Naive thymus-derived CD8-positive, alpha-beta T cell (primary cell): ENCODE results near the gene PDIA4. TPM values are rescaled to one million over a fixed set of nuclear protein-coding genes. Genes with fewer than 3 reads are reported as not detected.

Experiments
- ATAC-seq, 2 donors: fragments of 150-1000 bp; cut with Tn5 transposase in 1 of 2; sonication (Bioruptor Pico), chemical (Tn5 transposase) in 1 of 2; 1 replicate in 1 of 2; 2 replicates in 1 of 2; pipeline ENCODE4 v1.10.0; 2021; ENCODE audit warnings: mild to moderate bottlenecking in 2 of 2, moderate library complexity in 2 of 2
- POLR2A ChIA-PET: fragments of 350-600 bp; sonication (Branson Sonifier 250); formaldehyde crosslinking; loops from one replicate; lab custom pipeline; 2021; ENCODE audit warnings: antibody characterized with exemption; lab: Charles Lee
- DNase-seq, 10 donors: peaks; one replicate each; pipeline versions ENCODE4 v3.0.0 to v3.0.0-alpha.2; 2020 to 2022
- H3K27ac Mint-ChIP-seq, 10 donors: one replicate each; pipeline ENCODE4 v1.8.0; 2020 to 2022; ENCODE audit warnings: mild to moderate bottlenecking in 10 of 10, mixed read lengths in 10 of 10, moderate library complexity in 4 of 10, inconsistent platforms in 1 of 10
- H3K27me3 Mint-ChIP-seq, 5 donors: one replicate each; pipeline ENCODE4 v1.8.0; 2021 to 2022; ENCODE audit warnings: mixed read lengths in 5 of 5
- H3K36me3 Mint-ChIP-seq, 3 donors: one replicate each; pipeline ENCODE4 v1.8.0; 2020 to 2022; ENCODE audit warnings: mixed read lengths in 3 of 3, mild to moderate bottlenecking in 2 of 3, inconsistent platforms in 1 of 3
- H3K4me1 Mint-ChIP-seq, 4 donors: one replicate each; pipeline ENCODE4 v1.8.0; 2021 to 2022; ENCODE audit warnings: mixed read lengths in 4 of 4
- H3K4me3 Mint-ChIP-seq, 10 donors: one replicate each; pipeline ENCODE4 v1.8.0; 2020 to 2022; ENCODE audit warnings: mild to moderate bottlenecking in 10 of 10, mixed read lengths in 10 of 10, moderate library complexity in 6 of 10, inconsistent platforms in 1 of 10
- H3K9me3 Mint-ChIP-seq, 9 donors: one replicate each; pipeline ENCODE4 v1.8.0; 2020 to 2022; ENCODE audit warnings: mixed read lengths in 9 of 9, mild to moderate bottlenecking in 3 of 9, inconsistent platforms in 1 of 9, moderate library complexity in 1 of 9
- polyA plus RNA-seq, 3 donors: library from polyadenylated mRNA; unstranded; fragments of 300-500 nt; fragmentation: Illumina TruSeq; gene quantifications; one replicate each; pipeline ENCODE4 v1.2.3, GENCODE V29; 2021
- total RNA-seq, 8 experiments: library from RNA in 2 of 8; stranded (reverse) in 2 of 8; gene quantifications; one replicate each; pipeline ENCODE4 v1.2.3 and lab custom pipeline; 2021 to 2026

Gene PDIA4
- total and polyA plus RNA-seq, 5 experiments from 2014 or later, result 43.2 to 94.0 (median 80.3) TPM

DNA sequence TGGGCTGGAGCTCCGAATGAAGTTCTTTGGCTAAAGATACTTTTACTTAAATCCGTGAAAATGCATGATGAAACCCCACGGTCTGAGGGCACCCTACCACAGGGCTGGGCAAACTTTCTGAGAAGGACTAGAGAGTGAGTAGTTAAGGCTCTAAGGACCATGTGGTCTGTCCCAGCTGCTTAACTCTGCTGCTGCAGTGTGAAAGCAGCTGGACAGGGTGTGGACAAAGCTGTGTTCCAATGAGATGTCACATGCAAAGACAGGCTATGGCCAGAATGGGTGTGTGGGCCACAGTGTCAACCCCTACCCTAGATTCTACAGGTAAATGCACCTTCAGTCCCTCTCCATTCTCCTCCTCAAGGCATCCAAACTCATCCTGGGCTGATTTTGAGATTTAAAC, 18.8 kb downstream of the PDIA4 start:
- POLR2A ChIA-PET, result interaction anchor here (0.5 kb wide), 1 partner anchor 47 kb away, joined by 3 read pairs; no protein-coding TSS in a partner anchor
- Mint-ChIP-seq H3K9me3 (no peaks in the 10 kb centered on the region), H3K4me1 (peaks cover 4 to 16% (median 10%) of the 10 kb centered on the region in 4 donors), H3K27me3 (no peaks in the 10 kb centered on the region), H3K36me3 (peaks cover 0 to 78% (median 7%) of the 10 kb centered on the region in 3 donors), H3K4me3 (no peak overlapping the region), H3K27ac (peak overlapping the region in 4 of 10 donors; percentile 27 to 57 (median 46))
- DNase-seq, result no peak
- no peak for ATAC-seq

DNA sequence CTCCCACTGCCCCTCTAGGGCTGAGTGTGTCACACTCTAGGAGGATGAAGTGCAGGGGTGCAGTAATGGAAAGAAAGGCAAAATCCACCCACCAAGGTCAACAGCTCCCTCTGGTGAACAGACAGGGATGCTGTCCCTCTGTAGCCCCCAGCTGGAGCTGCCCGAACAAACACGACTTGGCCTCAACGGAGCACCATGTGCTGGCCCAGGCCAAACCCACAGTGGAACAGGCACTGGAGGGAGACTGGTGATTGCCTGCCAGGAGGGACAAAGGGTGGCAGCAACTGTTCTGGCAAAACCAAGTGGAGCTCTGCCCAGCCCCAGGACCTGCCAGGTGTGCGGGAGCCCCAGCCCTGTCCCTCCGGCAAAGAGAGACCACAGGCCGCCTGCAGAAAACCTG, 20.7 kb downstream of the PDIA4 start:
- DNase-seq (no peak), ATAC-seq (no peak)
- Mint-ChIP-seq H3K27ac (peak overlapping the region in 2 of 10 donors; percentile 21 to 35), H3K36me3 (peaks cover 0 to 80% (median 4%) of the 10 kb centered on the region in 3 donors), H3K4me1 (peaks cover 4 to 12% (median 8%) of the 10 kb centered on the region in 4 donors), H3K4me3 (no peak overlapping the region), H3K9me3 (no peaks in the 10 kb centered on the region), H3K27me3 (no peaks in the 10 kb centered on the region)
- POLR2A ChIA-PET, result interaction anchor here (1.4 kb wide), 1 partner anchor 58 kb away, joined by 9 read pairs; no protein-coding TSS in a partner anchor

DNA sequence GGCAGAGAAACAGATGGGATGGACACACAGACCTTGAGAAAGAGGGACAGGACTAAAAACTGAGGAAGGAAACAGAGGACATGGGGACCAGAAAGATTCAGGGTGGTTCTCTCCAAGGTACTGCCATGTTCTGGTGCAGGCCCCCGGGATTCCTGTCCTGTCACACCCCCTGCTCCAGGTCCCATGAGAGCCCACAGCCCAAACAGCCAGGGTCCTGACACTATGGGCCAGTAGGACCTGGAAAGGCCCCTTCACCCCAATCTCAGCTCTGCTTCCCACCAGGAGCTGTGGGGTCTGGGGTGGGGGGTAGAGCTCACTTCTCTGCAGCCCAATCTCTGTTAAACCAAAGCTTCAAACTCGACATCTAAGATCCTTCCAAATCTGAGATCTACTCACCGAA, 21.2 kb downstream of the PDIA4 start:
- DNase-seq (no peak), ATAC-seq (no peak)
- Mint-ChIP-seq H3K27me3 (no peaks in the 10 kb centered on the region), H3K9me3 (no peaks in the 10 kb centered on the region), H3K36me3 (peaks cover 0 to 79% (median 4%) of the 10 kb centered on the region in 3 donors), H3K4me1 (peaks cover 4 to 10% (median 7%) of the 10 kb centered on the region in 4 donors), H3K4me3 (no peak overlapping the region), H3K27ac (peak overlapping the region in 5 of 10 donors; percentile 21 to 76 (median 35))
- POLR2A ChIA-PET, result interaction anchor here (1.4 kb wide), 1 partner anchor 58 kb away, joined by 9 read pairs; no protein-coding TSS in a partner anchor

DNA sequence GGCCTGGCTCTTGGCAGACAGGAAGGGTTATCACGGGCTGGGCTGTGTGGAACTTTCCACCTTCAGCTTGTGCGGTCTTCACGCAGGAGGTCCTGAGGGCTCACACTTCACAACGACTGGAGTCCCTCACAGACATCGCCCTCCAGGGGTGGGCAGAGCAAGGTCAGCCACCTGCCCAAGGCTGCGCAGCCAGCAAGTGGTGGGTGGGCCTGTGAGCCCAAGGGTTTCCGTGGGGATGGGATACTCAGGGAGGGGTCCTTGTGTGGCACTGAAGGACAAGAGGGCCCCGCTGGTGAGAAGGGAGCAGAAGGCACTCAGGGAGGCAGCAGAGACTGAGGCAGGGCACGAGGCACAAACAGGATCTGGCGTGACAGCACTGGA, 22.0 kb downstream of the PDIA4 start:
- ATAC-seq (peak in 1 of 2 donors; percentile 10), DNase-seq (no peak)
- Mint-ChIP-seq H3K4me1 (peaks cover 4 to 9% (median 7%) of the 10 kb centered on the region in 4 donors), H3K9me3 (no peaks in the 10 kb centered on the region), H3K4me3 (no peak overlapping the region), H3K36me3 (peaks cover 0 to 71% (median 4%) of the 10 kb centered on the region in 3 donors), H3K27ac (peak overlapping the region in 4 of 10 donors; percentile 37 to 76 (median 53)), H3K27me3 (no peaks in the 10 kb centered on the region)
- POLR2A ChIA-PET, result interaction anchor here (1.2 to 1.7 kb wide), 3 partner anchors 19 to 60 kb away, joined by 3 to 12 read pairs (median 6); no protein-coding TSS in a partner anchor

DNA sequence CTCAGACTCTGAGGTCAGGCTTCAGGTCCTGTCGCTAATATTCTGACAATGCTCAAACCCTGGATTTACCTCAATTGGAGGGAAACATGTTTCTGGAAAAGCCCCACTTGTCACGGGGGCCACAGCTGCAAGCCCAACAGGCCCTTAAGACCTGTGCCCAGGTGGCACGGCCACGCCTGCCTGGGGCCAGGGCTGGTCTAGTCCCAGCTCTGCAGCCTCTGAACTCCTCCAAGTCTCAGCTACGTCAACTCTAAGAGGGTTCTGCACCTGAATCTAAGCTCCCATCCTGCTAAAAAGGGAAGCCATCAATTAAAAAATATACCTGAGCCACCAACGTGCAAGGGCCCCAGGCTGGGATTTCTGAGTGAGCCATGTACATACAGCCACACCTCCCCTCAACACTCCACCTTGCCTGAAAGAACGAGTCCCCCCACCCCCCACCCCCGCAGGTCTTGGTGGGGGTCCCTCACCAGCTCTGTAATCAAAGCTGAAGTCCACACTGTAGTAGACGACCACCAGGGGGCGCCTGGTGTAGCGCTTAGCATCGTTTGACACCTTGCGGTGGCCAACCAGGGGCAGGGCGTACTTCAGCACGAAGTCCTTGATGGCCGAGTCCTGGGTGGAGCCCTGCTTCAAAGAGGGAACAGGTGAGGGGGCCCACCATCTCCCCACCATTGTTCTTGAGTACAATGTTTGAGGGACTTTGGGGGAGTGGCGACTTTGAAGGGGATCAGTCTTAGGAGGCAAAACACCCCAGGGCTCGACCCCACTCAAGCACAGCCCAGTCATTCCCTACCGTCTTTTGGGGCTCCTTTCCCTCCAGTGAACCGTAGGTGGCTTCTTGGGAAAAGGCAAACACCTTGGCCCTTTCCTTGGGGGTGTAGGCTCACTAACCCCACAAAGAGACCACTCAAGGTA, 22.6 kb downstream of the PDIA4 start:
- H3K27ac Mint-ChIP-seq, result peak overlapping the region in 9 of 10 donors; percentile 7 to 88 (median 72)
- no peak overlapping the region for H3K4me3 Mint-ChIP-seq
- POLR2A ChIA-PET, result interaction anchor here (0.5 to 1.7 kb wide), 11 partner anchors 15 to 120 kb away, joined by 3 to 12 read pairs (median 3); partner anchors contain the start of genes ZNF425 and ZNF786

DNA sequence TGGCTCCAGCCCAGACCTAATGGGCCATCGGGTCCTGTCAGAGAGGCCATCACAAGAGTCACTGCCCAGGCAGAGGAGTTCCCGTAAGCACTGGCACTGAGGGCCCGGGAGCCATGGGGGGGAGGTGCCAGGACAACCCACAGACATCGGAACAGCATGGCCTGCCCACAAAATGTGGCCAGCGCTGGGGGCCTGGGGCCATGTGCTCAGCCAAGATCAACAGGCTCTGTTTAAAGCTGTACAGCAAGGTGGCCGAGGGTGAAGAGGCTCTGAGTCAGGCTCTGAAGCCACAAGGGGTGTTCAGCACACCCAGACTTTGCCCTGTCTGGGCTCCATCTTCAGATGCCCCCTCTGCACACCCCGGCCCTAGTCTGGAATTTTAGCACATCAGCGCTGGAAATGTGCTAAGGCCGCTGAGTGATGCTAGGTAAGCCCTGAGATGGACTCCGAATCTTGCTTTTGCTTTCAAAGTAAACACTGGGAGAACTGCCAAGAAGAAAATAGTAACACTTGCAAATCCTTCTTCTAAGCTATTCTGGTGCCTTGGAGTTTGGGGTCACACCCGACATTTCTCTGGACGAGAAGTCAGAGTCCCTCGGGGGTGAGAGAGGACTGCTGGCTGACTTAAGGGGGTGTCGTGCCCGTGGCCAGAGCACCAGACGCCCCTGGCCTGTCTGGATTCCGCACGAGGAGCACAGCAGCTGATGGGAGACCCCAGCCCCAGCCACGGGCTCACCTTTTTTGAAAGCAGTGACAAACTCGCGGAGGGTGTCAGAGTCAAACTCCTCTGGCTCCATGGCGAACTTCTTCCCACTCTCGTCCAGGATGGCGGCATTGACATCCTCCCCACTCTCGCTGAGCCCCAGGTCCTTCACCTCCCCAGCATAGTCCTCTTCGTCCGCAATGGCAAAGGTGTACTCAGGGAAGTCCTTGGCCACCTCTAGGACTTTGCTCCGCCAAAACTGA, 23.6 kb downstream of the PDIA4 start:
- POLR2A ChIA-PET, result interaction anchor here (0.6 to 1.7 kb wide), 10 partner anchors 14 to 121 kb away, joined by 3 to 12 read pairs (median 4); partner anchors contain the start of genes ZNF425 and ZNF786
- H3K9me3 Mint-ChIP-seq, result no peaks in the 10 kb centered on the region

More for the DNA sequence above, 22.6 kb downstream of the PDIA4 start:
- Mint-ChIP-seq H3K9me3 (no peaks in the 10 kb centered on the region), H3K4me1 (peaks cover 4 to 12% (median 9%) of the 10 kb centered on the region in 4 donors), H3K27me3 (no peaks in the 10 kb centered on the region), H3K36me3 (peaks cover 0 to 64% (median 4%) of the 10 kb centered on the region in 3 donors)
- ATAC-seq, result peak; percentile 97 to 98
- peak; percentile 68 to 92 (median 79) for DNase-seq

DNA sequence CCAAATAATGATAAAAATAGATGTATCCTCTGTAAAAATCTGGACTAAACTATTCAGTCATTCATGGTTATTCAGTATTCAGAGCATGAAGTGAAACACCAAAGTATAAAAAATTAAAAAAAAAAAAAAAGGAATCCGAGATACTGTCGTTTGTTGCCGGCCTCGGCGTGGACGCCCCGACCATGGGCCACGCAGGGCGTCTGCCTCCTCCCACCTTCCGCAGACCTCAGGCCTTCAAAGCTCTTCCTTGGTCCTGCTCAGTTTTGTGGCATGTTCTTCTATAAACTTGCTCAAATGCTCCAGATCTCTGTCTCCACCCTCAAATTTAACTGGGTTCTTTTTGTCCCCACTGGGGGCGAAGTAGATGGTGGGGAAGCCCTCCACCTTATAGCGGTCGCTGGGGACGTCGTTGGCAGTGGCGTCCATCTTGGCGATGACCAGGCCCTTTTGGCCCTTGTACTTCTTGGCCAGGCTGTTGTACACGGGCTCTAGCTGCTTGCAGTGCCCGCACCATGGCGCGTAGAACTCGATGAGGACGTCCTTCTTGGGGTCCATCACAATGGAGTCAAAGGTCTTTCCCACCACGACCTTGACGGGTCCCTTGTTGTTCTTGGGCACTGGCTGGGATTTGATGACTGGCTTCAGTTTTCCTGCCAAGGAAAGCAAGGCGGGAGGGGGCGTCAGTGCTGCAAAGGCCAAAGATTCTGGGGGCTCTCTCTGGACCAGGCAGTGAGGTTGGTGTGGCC, 24.6 kb downstream of the PDIA4 start:
- DNase-seq, result no peak
- H3K27me3 Mint-ChIP-seq, result no peaks in the 10 kb centered on the region
- H3K36me3 Mint-ChIP-seq, result peaks cover 0 to 45% (median 4%) of the 10 kb centered on the region in 3 donors
- POLR2A ChIA-PET, result no interaction called here
- peaks cover 4 to 12% (median 9%) of the 10 kb centered on the region in 4 donors for H3K4me1 Mint-ChIP-seq
- ATAC-seq, result no peak
- peak overlapping the region in 2 of 10 donors; percentile 43 to 49 for H3K27ac Mint-ChIP-seq
- H3K9me3 Mint-ChIP-seq, result no peaks in the 10 kb centered on the region
- no peak overlapping the region for H3K4me3 Mint-ChIP-seq

More for the DNA sequence above, 23.6 kb downstream of the PDIA4 start:
- Mint-ChIP-seq H3K4me3 (no peak overlapping the region), H3K36me3 (peaks cover 0 to 54% (median 4%) of the 10 kb centered on the region in 3 donors), H3K4me1 (peaks cover 4 to 12% (median 9%) of the 10 kb centered on the region in 4 donors), H3K27me3 (no peaks in the 10 kb centered on the region), H3K27ac (peak overlapping the region in 2 of 10 donors; percentile 62 to 76)
- ATAC-seq, result no peak
- no peak for DNase-seq

DNA sequence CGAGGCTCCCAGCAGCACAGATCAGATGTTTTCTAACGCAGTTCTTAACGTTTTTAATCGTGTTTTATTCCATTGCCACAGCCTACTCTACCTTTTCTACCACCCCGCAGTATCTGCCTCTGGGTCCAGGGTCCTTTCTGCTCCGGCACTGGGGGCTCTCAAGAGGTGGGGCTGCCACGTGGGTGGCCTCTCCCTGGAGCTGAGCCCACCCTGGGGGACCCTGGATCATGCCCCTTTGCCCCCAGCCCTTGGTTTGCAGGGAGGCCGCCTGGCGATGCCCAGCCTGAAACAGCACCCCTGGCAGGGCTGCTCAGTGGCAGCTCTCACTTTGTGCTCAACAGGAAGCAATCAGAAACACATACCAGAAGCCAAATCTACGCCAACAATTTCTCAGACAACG, 25.3 kb downstream of the PDIA4 start:
- H3K4me1 Mint-ChIP-seq, result peaks cover 4 to 12% (median 9%) of the 10 kb centered on the region in 4 donors
- no peak for DNase-seq
- POLR2A ChIA-PET, result no interaction called here
- H3K27me3 Mint-ChIP-seq, result no peaks in the 10 kb centered on the region
- H3K4me3 Mint-ChIP-seq, result no peak overlapping the region
- peak overlapping the region in 3 of 10 donors; percentile 20 to 67 (median 46) for H3K27ac Mint-ChIP-seq
- no peak for ATAC-seq
- peaks cover 0 to 38% (median 4%) of the 10 kb centered on the region in 3 donors for H3K36me3 Mint-ChIP-seq
- H3K9me3 Mint-ChIP-seq, result no peaks in the 10 kb centered on the region

DNA sequence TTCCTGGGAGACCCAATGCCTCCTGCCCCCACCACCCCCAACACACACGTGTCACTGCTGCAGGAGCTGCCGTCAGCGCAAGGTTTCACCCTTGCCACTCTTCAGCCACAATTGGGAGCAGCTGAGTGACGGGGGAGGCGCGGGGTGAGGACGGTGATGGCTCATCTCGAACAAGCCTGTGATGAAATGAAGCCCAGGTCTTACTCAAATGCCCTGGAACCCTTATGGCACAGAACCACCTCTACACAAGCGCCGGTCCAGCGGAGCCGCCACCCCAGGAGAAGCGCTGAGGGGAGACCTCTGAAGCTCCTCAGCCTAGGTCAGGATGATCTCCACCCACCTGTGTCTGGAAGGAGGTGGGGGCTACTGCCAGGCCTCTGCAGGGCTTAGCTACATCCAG, 25.7 kb downstream of the PDIA4 start:
- DNase-seq, result no peak
- H3K27me3 Mint-ChIP-seq, result no peaks in the 10 kb centered on the region
- ATAC-seq, result no peak
- peaks cover 4 to 12% (median 9%) of the 10 kb centered on the region in 4 donors for H3K4me1 Mint-ChIP-seq
- H3K9me3 Mint-ChIP-seq, result no peaks in the 10 kb centered on the region
- peaks cover 0 to 36% (median 4%) of the 10 kb centered on the region in 3 donors for H3K36me3 Mint-ChIP-seq
- no peak overlapping the region for H3K4me3 Mint-ChIP-seq
- POLR2A ChIA-PET, result no interaction called here
- H3K27ac Mint-ChIP-seq, result peak overlapping the region in 2 of 10 donors; percentile 20 to 46

DNA sequence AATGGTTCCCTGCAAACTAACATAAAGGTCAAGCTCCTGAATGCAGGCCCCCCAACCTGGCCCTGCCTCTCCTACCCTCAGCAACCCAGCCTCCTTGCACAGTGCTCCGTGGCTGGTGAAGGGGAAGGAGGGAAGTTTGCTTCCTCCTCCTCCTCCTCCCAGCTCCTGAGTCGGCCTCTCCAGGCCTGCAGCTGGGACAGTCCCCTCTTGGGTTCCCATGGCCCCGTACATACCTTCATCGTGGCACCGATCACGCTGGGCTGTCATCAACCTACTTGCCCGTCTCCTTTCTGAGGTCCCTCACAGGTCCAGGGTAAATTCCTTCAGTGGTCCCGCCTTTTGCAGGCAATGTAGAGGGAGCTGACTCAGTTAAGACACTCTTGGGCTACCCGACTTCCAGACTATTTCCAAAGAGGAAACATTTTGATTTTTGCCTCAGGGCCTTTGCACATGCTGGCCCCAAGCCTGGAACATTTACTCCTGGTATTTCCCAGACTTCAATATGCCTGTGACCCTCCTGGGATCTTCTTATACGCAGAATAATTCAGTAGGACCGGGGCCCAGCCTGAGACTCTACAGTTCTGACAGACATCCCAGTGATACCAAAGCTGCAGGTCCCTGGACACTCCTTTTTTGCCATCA, 26.8 kb downstream of the PDIA4 start:
- H3K4me3 Mint-ChIP-seq, result no peak overlapping the region
- H3K9me3 Mint-ChIP-seq, result no peaks in the 10 kb centered on the region
- POLR2A ChIA-PET, result interaction anchor here (0.5 to 1.0 kb wide), 2 partner anchors 11 to 23 kb away, joined by 3 to 4 read pairs; no protein-coding TSS in a partner anchor
- DNase-seq (no peak), ATAC-seq (no peak)
- peaks cover 4 to 12% (median 8%) of the 10 kb centered on the region in 4 donors for H3K4me1 Mint-ChIP-seq
- peaks cover 0 to 27% (median 4%) of the 10 kb centered on the region in 3 donors for H3K36me3 Mint-ChIP-seq
- no peaks in the 10 kb centered on the region for H3K27me3 Mint-ChIP-seq
- peak overlapping the region in 3 of 10 donors; percentile 23 to 67 (median 40) for H3K27ac Mint-ChIP-seq
